Astrocyte (in vitro differentiated cells and primary cell): ENCODE results near the gene LRP1B. TPM values are rescaled to one million over a fixed set of nuclear protein-coding genes. Genes with fewer than 3 reads are reported as not detected.

Experiments
- DNase-seq: peaks from one replicate; pipeline ENCODE4 v3.0.0-alpha.2; 2010; ENCODE audit warnings: low read depth
- FAIRE-seq: peaks from 2 replicates; lab custom pipeline; 2011; peaks lifted over from hg19 to GRCh38; lab: Jason Lieb, UNC
- H2AFZ ChIP-seq: 2 replicates; pipeline ENCODE4 v1.6.0; 2012; ENCODE audit warnings: low read depth, low read length, inconsistent platforms
- H3K27ac ChIP-seq: 2 replicates; pipeline ENCODE4 v1.5.1; 2011; ENCODE audit warnings: low read depth, low read length, inconsistent platforms
- H3K27me3 ChIP-seq: 2 replicates; pipeline ENCODE4 v1.6.0; 2011; ENCODE audit warnings: low read length, inconsistent platforms; ENCODE audit not compliant: insufficient read depth
- H3K36me3 ChIP-seq: 2 replicates; pipeline ENCODE4 v1.5.1; 2011; ENCODE audit warnings: low read length, inconsistent platforms; ENCODE audit not compliant: insufficient read depth
- H3K4me1 ChIP-seq: 2 replicates; pipeline ENCODE4 v1.5.1; 2011; ENCODE audit warnings: low read length, inconsistent platforms; ENCODE audit not compliant: insufficient read depth
- H3K4me2 ChIP-seq: 2 replicates; pipeline ENCODE4 v1.6.0; 2012; ENCODE audit warnings: low read length, inconsistent platforms
- H3K4me3 ChIP-seq: 2 replicates; pipeline ENCODE4 v1.5.1; 2011; ENCODE audit warnings: low read depth, mild to moderate bottlenecking, low read length, inconsistent platforms; ENCODE audit not compliant: insufficient read depth
- H3K79me2 ChIP-seq: 2 replicates; pipeline ENCODE4 v1.6.0; 2012; ENCODE audit warnings: mild to moderate bottlenecking, low read length, inconsistent platforms; ENCODE audit not compliant: insufficient read depth
- H3K9ac ChIP-seq: 2 replicates; pipeline ENCODE4 v1.6.0; 2012; ENCODE audit warnings: mild to moderate bottlenecking, low read length, inconsistent platforms
- H3K9me3 ChIP-seq: 2 replicates; pipeline ENCODE4 v1.5.1; 2012; ENCODE audit warnings: low read depth, mild to moderate bottlenecking, low read length, inconsistent platforms; ENCODE audit not compliant: insufficient read depth
- H4K20me1 ChIP-seq: 2 replicates; pipeline ENCODE4 v1.6.0; 2012; ENCODE audit warnings: low read length, inconsistent platforms; ENCODE audit not compliant: insufficient read depth
- H3K27ac Mint-ChIP-seq: one replicate; pipeline ENCODE4 v1.8.0; 2021; ENCODE audit warnings: mild to moderate bottlenecking, mixed read lengths; ENCODE audit not compliant: unreplicated experiment
- H3K27me3 Mint-ChIP-seq: one replicate; pipeline ENCODE4 v1.8.0; 2021; ENCODE audit warnings: low read depth, mixed read lengths; ENCODE audit not compliant: unreplicated experiment
- H3K36me3 Mint-ChIP-seq: one replicate; pipeline ENCODE4 v1.8.0; 2021; ENCODE audit warnings: low read depth, mixed read lengths; ENCODE audit not compliant: unreplicated experiment
- H3K4me1 Mint-ChIP-seq: one replicate; pipeline ENCODE4 v1.8.0; 2021; ENCODE audit warnings: low read depth, mixed read lengths; ENCODE audit not compliant: unreplicated experiment
- H3K4me3 Mint-ChIP-seq: one replicate; pipeline ENCODE4 v1.8.0; 2021; ENCODE audit warnings: mild to moderate bottlenecking, moderate library complexity, mixed read lengths; ENCODE audit not compliant: unreplicated experiment
- H3K9me3 Mint-ChIP-seq: one replicate; pipeline ENCODE4 v1.8.0; 2021; ENCODE audit warnings: mild to moderate bottlenecking, mixed read lengths; ENCODE audit not compliant: unreplicated experiment
- CTCF ChIP-seq: IDR thresholded peaks from 2 replicates; pipeline ENCODE4 v1.5.1; 2011; ENCODE audit warnings: low read depth, mild to moderate bottlenecking, inconsistent platforms, low read length, moderate library complexity; ENCODE audit not compliant: insufficient read depth
- EZH2 ChIP-seq: IDR thresholded peaks from 2 replicates; pipeline ENCODE4 v1.6.1; 2012; ENCODE audit warnings: mild to moderate bottlenecking, low read length, inconsistent platforms; ENCODE audit not compliant: insufficient read depth
- total RNA-seq: library from RNA; stranded (reverse); gene quantifications from 2 replicates; pipeline ENCODE4 v1.2.1, GENCODE V29; 2021

Gene LRP1B
- total RNA-seq, 1 donor from 2014 or later, result 1.5 TPM

- H3K27me3 ChIP-seq, result no peaks in the 10 kb centered on the region
- H2AFZ ChIP-seq, result no peak overlapping the region
- no peak overlapping the region for H3K4me2 ChIP-seq
- H3K9me3 ChIP-seq, result no peaks in the 10 kb centered on the region
- H3K27ac ChIP-seq, result no peak overlapping the region
- H3K4me3 ChIP-seq, result no peak overlapping the region
- no peak overlapping the region for H3K9ac ChIP-seq
- H3K4me3 Mint-ChIP-seq, result no peak overlapping the region
- H3K4me1 Mint-ChIP-seq, result peaks cover 4% of the 10 kb centered on the region
- no peaks in the 10 kb centered on the region for H3K4me1 ChIP-seq
- no peaks in the 10 kb centered on the region for H3K36me3 Mint-ChIP-seq
- H3K27ac Mint-ChIP-seq, result no peak overlapping the region
- FAIRE-seq (no peak), DNase-seq (no peak)
- H3K79me2 ChIP-seq, result no peaks in the 10 kb centered on the region
- no peaks in the 10 kb centered on the region for H3K9me3 Mint-ChIP-seq
- no peaks in the 10 kb centered on the region for H4K20me1 ChIP-seq
- no peaks in the 10 kb centered on the region for H3K36me3 ChIP-seq
- TF ChIP-seq CTCF (no peak), EZH2 (no peak)
- no peaks in the 10 kb centered on the region for H3K27me3 Mint-ChIP-seq
These were observed 1546.3 kb downstream of the LRP1B start for GRCh38 chr2:140584471-140584870.

- Histone ChIP-seq H2AFZ (no peak overlapping the region), H4K20me1 (no peaks in the 10 kb centered on the region), H3K9ac (no peak overlapping the region), H3K4me2 (no peak overlapping the region), H3K79me2 (no peaks in the 10 kb centered on the region), H3K9me3 (no peaks in the 10 kb centered on the region), H3K36me3 (no peaks in the 10 kb centered on the region), H3K4me3 (no peak overlapping the region), H3K27me3 (no peaks in the 10 kb centered on the region), H3K27ac (no peak overlapping the region), H3K4me1 (no peaks in the 10 kb centered on the region)
- DNase-seq (no peak), FAIRE-seq (no peak)
- Mint-ChIP-seq H3K9me3 (no peaks in the 10 kb centered on the region), H3K27ac (no peak overlapping the region), H3K27me3 (no peaks in the 10 kb centered on the region), H3K36me3 (no peaks in the 10 kb centered on the region), H3K4me1 (no peaks in the 10 kb centered on the region), H3K4me3 (no peak overlapping the region)
- TF ChIP-seq CTCF (no peak), EZH2 (no peak)
These were observed 1550.2 kb downstream of the LRP1B start for GRCh38 chr2:140580532-140581151.

- no peaks in the 10 kb centered on the region for H4K20me1 ChIP-seq
- H3K9me3 Mint-ChIP-seq, result no peaks in the 10 kb centered on the region
- H3K4me1 ChIP-seq, result no peaks in the 10 kb centered on the region
- no peak for DNase-seq
- TF ChIP-seq EZH2, result no peak
- no peak for TF ChIP-seq CTCF
- no peak overlapping the region for H3K4me3 Mint-ChIP-seq
- no peaks in the 10 kb centered on the region for H3K27me3 Mint-ChIP-seq
- H3K36me3 ChIP-seq, result no peaks in the 10 kb centered on the region
- no peak overlapping the region for H3K4me3 ChIP-seq
- no peak overlapping the region for H2AFZ ChIP-seq
- H3K27ac ChIP-seq, result no peak overlapping the region
- no peaks in the 10 kb centered on the region for H3K36me3 Mint-ChIP-seq
- H3K9me3 ChIP-seq, result no peaks in the 10 kb centered on the region
- H3K9ac ChIP-seq, result no peak overlapping the region
- no peaks in the 10 kb centered on the region for H3K27me3 ChIP-seq
- H3K4me1 Mint-ChIP-seq, result no peaks in the 10 kb centered on the region
- no peak for FAIRE-seq
- no peak overlapping the region for H3K27ac Mint-ChIP-seq
- no peaks in the 10 kb centered on the region for H3K79me2 ChIP-seq
- H3K4me2 ChIP-seq, result no peak overlapping the region
These were observed 1553.4 kb downstream of the LRP1B start for GRCh38 chr2:140577453-140577852.
